Stimulated activated CD8-positive, alpha-beta memory T cell treated with anti-CD3 and anti-CD28 coated beads, Interleukin-7, amount 100 ng/mL, for 4 hours (primary cell): ENCODE results near the gene CYB5R4.
"Not testable (repeated sequence)": the region's sequence is repeated elsewhere in the genome, so short reads cannot be mapped to it uniquely, and the experiment has no call there.

ENCODE experiments used
- DNase-seq, 2 donors: peaks; one replicate each; pipeline ENCODE4 v3.0.0-alpha.2; 2020; ENCODE audit warnings: low read depth in 2 of 2

CYB5R4 gene

GRCh38 chr6:83862776-83863471 is 3.4 kb downstream of the CYB5R4 start:
- no peak for DNase-seq

DNA sequence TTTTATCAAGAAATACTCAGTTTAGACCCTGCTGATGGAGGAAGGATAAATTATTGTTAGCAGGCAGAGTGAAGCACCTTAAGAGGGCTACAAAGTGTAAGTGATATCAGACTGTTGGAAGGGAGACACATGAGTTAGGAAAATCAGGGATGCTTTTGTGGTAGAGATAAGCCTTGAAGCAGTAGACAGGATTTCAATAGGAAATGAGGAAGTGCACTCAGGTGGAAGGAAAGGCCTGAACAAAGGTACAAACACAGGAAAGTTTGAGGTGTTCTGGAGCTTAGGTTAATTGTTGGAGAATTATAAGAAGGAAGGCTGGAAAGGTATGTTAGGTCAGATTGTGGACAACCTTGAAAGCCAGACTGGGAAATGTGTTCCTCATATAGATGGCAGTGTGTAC is 7.6 kb downstream of the CYB5R4 start:
- DNase-seq = no peak

DNA sequence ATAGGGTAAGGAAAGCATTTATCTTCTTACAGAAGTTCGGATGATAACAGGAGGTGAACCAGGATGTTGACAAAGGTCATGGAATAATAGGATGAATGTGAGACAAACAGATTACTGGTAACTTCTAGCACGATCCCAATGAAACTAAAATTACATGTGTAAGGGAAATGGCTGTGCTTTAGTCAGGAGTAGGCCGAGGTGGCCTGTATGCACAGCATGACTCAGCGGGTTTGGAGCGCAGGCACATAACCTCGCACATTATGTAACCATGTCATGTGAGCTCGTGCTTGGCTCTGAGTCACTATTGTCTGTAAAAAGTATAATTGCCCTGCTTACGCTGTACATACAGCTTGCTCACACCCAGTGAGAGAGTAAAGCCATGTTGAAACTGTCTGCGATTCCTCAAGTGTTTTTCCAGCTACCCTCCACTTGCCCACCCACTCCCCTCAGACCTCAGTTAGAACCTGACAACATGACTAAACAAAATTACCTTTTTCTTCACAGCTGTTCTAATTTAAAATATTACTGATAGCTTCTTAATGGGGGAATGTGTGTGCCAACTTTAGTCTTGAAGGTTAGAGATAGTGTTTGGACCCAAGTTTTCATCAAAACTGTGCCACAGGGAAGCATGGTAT is 8.2 kb downstream of the CYB5R4 start:
- DNase-seq = no peak

DNA sequence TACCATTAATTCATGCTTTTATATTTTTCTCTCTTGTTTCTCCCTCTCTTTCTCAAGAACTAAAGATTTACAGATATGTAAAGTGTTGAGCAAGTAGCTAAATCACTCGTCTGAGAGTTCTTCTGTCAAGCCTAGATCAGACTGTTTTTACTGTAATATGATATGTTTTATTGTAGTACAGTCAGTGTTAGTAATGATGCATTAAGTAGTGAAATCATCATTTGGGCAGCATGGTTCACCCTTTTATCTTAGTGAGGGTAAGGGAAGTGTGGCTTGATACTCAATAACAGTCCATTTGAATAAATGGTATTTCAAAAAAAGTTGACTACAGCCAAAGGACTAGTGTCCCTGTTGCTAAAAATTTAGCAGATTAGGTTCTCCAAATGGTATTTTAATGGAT is 9.2 kb downstream of the CYB5R4 start:
- no peak for DNase-seq

DNA sequence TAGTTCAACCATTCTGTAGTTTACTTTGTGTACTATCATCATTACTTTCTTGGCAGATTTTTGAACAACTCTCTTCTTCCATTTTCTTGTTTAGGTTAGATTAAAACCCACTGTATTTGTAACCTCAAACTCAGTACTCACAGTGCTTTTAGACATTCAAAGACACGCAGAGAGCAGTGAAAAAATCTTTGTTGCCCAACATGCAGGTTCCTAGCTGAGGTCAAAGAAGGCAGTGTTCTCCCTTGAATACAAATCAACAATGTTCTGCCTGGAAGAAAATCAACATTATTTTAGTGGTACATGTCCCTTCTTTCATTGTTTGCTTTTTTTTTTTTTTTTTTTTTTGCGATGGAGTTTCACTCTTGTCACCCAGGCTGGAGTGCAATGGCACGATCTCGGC is 11.2 kb downstream of the CYB5R4 start:
- DNase-seq = no peak

DNA sequence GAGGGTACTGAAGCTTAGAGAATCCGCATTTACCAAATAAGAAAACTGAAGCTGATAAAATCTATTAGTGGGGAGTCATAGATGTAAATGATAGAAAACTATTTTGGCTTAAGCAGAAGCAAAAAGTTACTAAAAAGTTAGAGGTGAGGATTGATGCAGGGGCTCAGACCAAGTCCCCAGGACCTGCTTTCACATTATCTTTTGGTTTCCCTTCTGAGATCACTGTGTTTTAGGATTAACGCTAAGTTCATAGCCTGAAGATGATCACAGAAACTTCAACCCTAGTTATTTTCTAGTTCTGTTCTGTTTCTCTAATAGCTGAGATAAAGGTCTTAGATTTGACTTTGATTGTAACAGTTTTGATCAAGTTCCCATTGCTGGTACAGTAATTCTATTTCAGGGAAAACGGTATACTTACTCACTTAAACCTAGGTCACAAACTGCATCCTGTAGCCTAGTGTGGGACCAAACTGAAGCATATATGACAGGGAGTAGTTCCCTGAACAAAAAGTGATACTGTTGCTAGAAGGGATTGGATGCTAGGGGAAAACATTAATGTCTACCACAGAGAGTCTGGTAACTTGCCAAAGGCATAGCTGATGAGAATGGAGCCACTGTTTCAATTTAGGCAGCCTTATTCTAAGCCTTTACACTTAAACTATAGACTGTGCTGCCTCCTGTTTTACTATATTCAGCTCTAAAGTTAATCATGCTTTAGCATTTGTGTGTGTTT is 13.1 kb downstream of the CYB5R4 start:
- no peak for DNase-seq

GRCh38 chr6:83873869-83874268 is 14.4 kb downstream of the CYB5R4 start:
- no peak for DNase-seq

DNA sequence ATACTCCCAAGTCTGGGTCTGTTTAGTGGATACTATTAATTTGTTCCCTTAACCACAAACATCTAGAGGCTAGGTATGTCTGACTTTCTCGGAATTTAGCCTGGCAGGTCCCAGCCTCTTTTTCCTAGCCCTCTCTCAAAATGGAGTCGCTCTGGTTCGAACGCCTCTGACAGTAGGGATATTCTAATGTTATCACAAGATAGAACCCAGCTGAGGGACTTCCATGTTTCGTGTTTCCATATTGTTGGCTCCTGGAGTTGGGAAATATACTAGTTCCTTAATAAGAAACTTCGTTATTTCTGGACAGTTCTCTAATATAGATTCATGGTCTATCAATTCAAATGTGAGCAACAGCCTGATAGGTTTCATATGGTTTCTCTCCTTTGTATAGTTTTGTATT is 16.4 kb downstream of the CYB5R4 start:
- DNase-seq = no peak

GRCh38 chr6:83878902-83879644 is 19.6 kb downstream of the CYB5R4 start:
- DNase-seq = no peak

DNA sequence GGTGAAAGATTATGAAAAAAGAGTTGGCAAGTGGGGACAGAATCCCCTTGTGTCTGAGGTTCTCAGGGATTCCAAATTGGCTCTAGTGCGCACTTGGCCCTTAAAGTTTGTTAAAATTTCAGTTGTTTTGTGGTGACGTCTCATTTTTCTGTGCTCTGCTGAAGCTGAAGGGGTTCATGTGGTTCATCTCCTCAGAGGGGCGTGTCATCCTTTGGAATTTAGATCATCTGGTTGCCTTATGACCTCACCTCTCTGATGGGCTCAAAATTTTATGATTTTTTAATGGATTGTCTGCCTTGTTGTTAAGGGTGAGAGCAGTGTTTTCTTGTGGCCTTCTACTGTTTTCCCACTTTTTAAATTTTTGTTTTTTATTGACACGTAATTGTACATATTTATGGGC is 20.3 kb downstream of the CYB5R4 start:
- no peak for DNase-seq

- DNase-seq = no peak
These were observed 23.8 kb downstream of the CYB5R4 start for GRCh38 chr6:83883240-83883639.

GRCh38 chr6:83884523-83884922 is 25.0 kb downstream of the CYB5R4 start:
- no peak for DNase-seq

- no peak for DNase-seq
These were observed 26.5 kb downstream of the CYB5R4 start for GRCh38 chr6:83885984-83886383.

- DNase-seq = no peak
These were observed 30.1 kb downstream of the CYB5R4 start for GRCh38 chr6:83889621-83890020.

- DNase-seq = no peak
These were observed 31.0 kb downstream of the CYB5R4 start for GRCh38 chr6:83890520-83890919.

GRCh38 chr6:83891586-83891985 is 32.1 kb downstream of the CYB5R4 start:
- no peak for DNase-seq

- no peak for DNase-seq
These were observed 33.5 kb downstream of the CYB5R4 start for GRCh38 chr6:83893024-83893423.

GRCh38 chr6:83897094-83897493 is 37.6 kb downstream of the CYB5R4 start:
- not testable (repeated sequence) for DNase-seq

DNA sequence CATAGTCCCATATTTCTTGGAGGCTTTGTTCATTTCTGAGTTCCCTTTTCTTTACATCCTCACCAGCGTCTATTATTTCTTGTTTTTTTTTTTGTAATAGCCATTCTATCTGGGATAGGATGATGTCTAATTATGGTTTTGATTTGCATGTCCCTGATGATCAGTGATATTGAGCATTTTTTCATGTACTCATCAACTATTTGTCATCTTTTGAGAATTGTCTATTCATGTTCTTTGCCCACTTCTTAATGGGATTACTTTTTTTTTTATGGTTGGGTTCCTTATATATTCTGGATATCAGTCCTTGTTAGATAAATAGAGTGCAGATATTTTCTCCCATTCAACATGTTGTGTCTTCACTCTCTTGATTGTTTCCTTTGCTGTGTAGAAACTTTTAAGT is 42.1 kb downstream of the CYB5R4 start:
- no peak for DNase-seq

GRCh38 chr6:83904395-83904794 is 44.9 kb downstream of the CYB5R4 start:
- no peak for DNase-seq

- no peak for DNase-seq
These were observed 46.2 kb downstream of the CYB5R4 start for GRCh38 chr6:83905648-83906047.

DNA sequence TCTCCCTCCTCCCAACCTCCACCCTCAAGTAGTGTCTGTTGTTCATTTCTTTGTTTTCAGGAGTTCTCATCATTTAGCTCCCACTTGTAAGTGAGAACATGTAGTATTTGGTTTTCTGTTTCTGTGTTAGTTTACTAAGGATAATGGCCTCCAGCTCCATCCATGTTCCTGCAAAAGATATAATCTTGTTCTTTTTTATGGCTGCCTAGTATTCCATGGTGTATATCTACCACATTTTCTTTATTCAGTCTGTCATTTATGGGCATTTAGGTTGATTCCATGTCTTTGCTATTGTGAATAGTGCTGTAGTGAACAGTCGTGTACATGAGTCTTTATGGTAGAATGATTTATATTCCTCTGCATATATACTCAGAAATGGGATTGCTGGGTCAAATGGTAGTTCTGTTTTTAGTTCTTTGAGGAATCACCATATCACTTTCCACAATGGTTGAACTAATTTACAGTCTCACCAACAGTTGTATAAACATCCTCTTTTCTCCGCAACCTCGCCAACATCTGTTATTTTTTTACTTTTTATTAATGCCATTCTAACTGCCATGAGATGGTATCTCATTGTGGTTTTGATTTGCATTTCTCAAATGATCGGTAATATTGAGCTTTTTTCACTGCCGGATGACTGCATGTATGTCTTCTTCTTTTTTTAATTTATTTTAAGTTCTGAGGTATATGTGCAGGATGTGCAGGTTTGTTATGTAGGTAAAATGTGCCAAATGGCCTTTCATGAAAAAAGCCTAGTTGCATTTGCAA is 48.3 kb downstream of the CYB5R4 start:
- not testable (repeated sequence) for DNase-seq
